HepG2 (cell line): ENCODE results near the gene SEBOX. TPM values are rescaled to one million over a fixed set of nuclear protein-coding genes. Genes with fewer than 3 reads are reported as not detected.
A peak's percentile ranks its signal among the peaks of the same experiment; 100 is the strongest.

Experiments used
- ATF1 ChIP-seq: IDR thresholded peaks from 2 replicates; pipeline ENCODE4 v1.6.1; 2016; ENCODE audit warnings: mild to moderate bottlenecking, control low read depth
- BRF2 ChIP-seq: sonication (generic); formaldehyde crosslinking; IDR thresholded peaks from 2 replicates; pipeline ENCODE4 v1.8.1; 2022; ENCODE audit warnings: mild to moderate bottlenecking, missing genetic modification reagents
- GLMP ChIP-seq: sonication (generic); formaldehyde crosslinking; IDR thresholded peaks from 2 replicates; pipeline ENCODE4 v1.9.0; 2021; ENCODE audit warnings: missing genetic modification reagents, mild to moderate bottlenecking, borderline replicate concordance
- KAT8 ChIP-seq: IDR thresholded peaks from 2 replicates; pipeline ENCODE4 v1.6.1; 2016; ENCODE audit warnings: missing genetic modification reagents, missing compliant biosample characterization
- KIAA2018 ChIP-seq: sonication (generic); formaldehyde crosslinking; IDR thresholded peaks from 2 replicates; pipeline ENCODE4 v1.5.0; 2020; ENCODE audit warnings: mild to moderate bottlenecking, missing genetic modification reagents, borderline replicate concordance
- MBNL3 ChIP-seq: fragments of 250-450 bp; sonication (Bioruptor Pico); conservative IDR thresholded peaks from 2 replicates; pipeline ENCODE4 v1.8.0; 2022; ENCODE audit warnings: mild to moderate bottlenecking, inconsistent platforms
- RNF219 ChIP-seq: sonication (generic); formaldehyde crosslinking; IDR thresholded peaks from 2 replicates; pipeline ENCODE4 v1.5.0; 2020; ENCODE audit warnings: mild to moderate bottlenecking, missing genetic modification reagents
- SP1 ChIP-seq, 2 experiments: fragments of 450-650 bp in 1 of 2; sonication (generic) in 1 of 2; formaldehyde crosslinking in 1 of 2; IDR thresholded peaks; 2 replicates each; pipeline versions ENCODE4 v1.4.0 to v1.6.1; 2016 to 2020; ENCODE audit warnings: missing genetic modification reagents in 1 of 2
- ZFP90 ChIP-seq: sonication (generic); formaldehyde crosslinking; IDR thresholded peaks from 2 replicates; pipeline ENCODE4 v1.8.0; 2022; ENCODE audit warnings: missing genetic modification reagents, mild to moderate bottlenecking, inconsistent platforms, borderline replicate concordance
- ZNF569 ChIP-seq: sonication (generic); formaldehyde crosslinking; IDR thresholded peaks from 2 replicates; pipeline ENCODE4 v1.5.0; 2020; ENCODE audit warnings: mild to moderate bottlenecking, missing genetic modification reagents, moderate library complexity, borderline replicate concordance
- ZNF597 ChIP-seq: sonication (generic); formaldehyde crosslinking; IDR thresholded peaks from 2 replicates; pipeline ENCODE4 v1.5.0; 2020; ENCODE audit warnings: missing genetic modification reagents
- ZNF781 ChIP-seq: sonication (generic); formaldehyde crosslinking; IDR thresholded peaks from 2 replicates; pipeline ENCODE4 v1.5.1; 2020; ENCODE audit warnings: borderline replicate concordance, mild to moderate bottlenecking, missing genetic modification reagents; ENCODE audit errors: not compliant biosample characterization
- ZNF841 ChIP-seq: sonication (generic); formaldehyde crosslinking; IDR thresholded peaks from 2 replicates; pipeline ENCODE4 v1.8.1; 2023; ENCODE audit warnings: missing genetic modification reagents, borderline replicate concordance
- polyA plus RNA-seq, 8 experiments: library from polyadenylated mRNA; depleted of rRNA in 3 of 8; stranded (reverse) in 7 of 8; unstranded in 1 of 8; fragments of >200 nt; fragmentation: Illumina TruSeq in 4 of 8; extraction: Trizol in 4 of 8; gene quantifications; 2 replicates each; pipeline versions ENCODE4 v1.2.1 to v1.2.3, GENCODE V29; 2011 to 2016; ENCODE audit warnings: low read depth in 4 of 8, missing spikeins in 1 of 8, mixed read lengths in 1 of 8; ENCODE audit not compliant: insufficient read depth in 1 of 8
- total RNA-seq, 5 experiments: library from RNA; depleted of rRNA; stranded (reverse); fragments of >200 nt; fragmentation: Illumina TruSeq; extraction: Trizol; gene quantifications; 2 replicates each; pipeline ENCODE4 v1.2.3, GENCODE V29; 2016; ENCODE audit warnings: low read depth in 1 of 5

The SEBOX gene
- total and polyA plus RNA-seq, 2 of the 13 experiments (the other 11 are each of a cell fraction or from before 2014, with no cell fraction given): not detected

GRCh38 chr17:28405632-28406472, 40.9 kb upstream of the SEBOX start, which contains the start of gene SLC46A1 (continued):
- TF ChIP-seq KIAA2018 (CRISPR knock-in tag) (no peak), ZNF597 (no peak), ZNF781 (CRISPR knock-in tag) (no peak), ZNF569 (CRISPR knock-in tag) (no peak), RNF219 (no peak), ZFP90 (CRISPR knock-in tag) (no peak), KAT8 (CRISPR knock-in tag) (peak; percentile 28; the same call in 1 of the 2 replicates), BRF2 (CRISPR knock-in tag) (no peak), MBNL3 (CRISPR knock-in tag) (no peak), SP1 (IDR thresholded peaks at IDR 0.05) (no peak), SP1 (CRISPR knock-in tag; IDR thresholded peaks at IDR 0.05) (peak; percentile 49; the same call in 1 of the 2 replicates), ATF1 (CRISPR knock-in tag) (no peak), ZNF841 (CRISPR knock-in tag) (no peak), GLMP (CRISPR knock-in tag) (no peak)
